Upper lobe of left lung (tissue), 6 donors: ENCODE results near the gene RNASEH2B. TPM values are rescaled to one million over a fixed set of nuclear protein-coding genes. Genes with fewer than 3 reads are reported as not detected.

Experiments used
- ATAC-seq, 2 donors: fragments of 200-7000 bp; cut with Tn5 transposase; one replicate each; pipeline ENCODE4 v1.9.1; 2022; ENCODE audit warnings: mild to moderate bottlenecking in 2 of 2, moderate library complexity in 2 of 2; ENCODE audit not compliant: low FRiP score in 2 of 2
- DNase-seq, 2 donors: peaks; one replicate each; pipeline ENCODE4 v3.0.0-alpha.2; 2019 to 2020
- H3K27ac ChIP-seq, 4 donors: fragments of 200-600 bp; sonication (generic); one replicate each; pipeline ENCODE4 v1.5.1; 2016 to 2019
- H3K27me3 ChIP-seq, 4 donors: fragments of 200-600 bp; sonication (generic); one replicate each; pipeline ENCODE4 v1.5.1; 2017 to 2019
- H3K36me3 ChIP-seq, 4 donors: fragments of 200-600 bp; sonication (generic); one replicate each; pipeline ENCODE4 v1.5.1; 2016 to 2019
- H3K4me1 ChIP-seq, 4 donors: fragments of 200-600 bp; sonication (generic); one replicate each; pipeline ENCODE4 v1.5.1; 2018 to 2019
- H3K4me3 ChIP-seq, 4 donors: fragments of 200-600 bp; sonication (generic); one replicate each; pipeline ENCODE4 v1.5.1; 2017 to 2019; ENCODE audit warnings: mild to moderate bottlenecking in 2 of 4, moderate library complexity in 1 of 4
- H3K9me3 ChIP-seq, 4 donors: fragments of 200-600 bp; sonication (generic); one replicate each; pipeline ENCODE4 v1.5.1; 2018 to 2019
- CTCF ChIP-seq, 6 experiments: fragments of 450-650 bp in 4 of 6; fragments of 200-600 bp in 2 of 6; sonication (generic) in 2 of 6; IDR thresholded peaks; one replicate each; pipeline ENCODE4 v1.5.1; 2016 to 2019; ENCODE audit warnings: antibody characterized with exemption in 6 of 6
- EP300 ChIP-seq, 4 donors: sonication (generic); formaldehyde crosslinking; IDR thresholded peaks; one replicate each; pipeline ENCODE4 v1.5.1; 2017; ENCODE audit warnings: antibody characterized with exemption in 4 of 4, control low read depth in 2 of 4
- POLR2A ChIP-seq, 4 donors: fragments of 450-650 bp; IDR thresholded peaks; one replicate each; pipeline ENCODE4 v1.5.1; 2016 to 2017; ENCODE audit warnings: antibody characterized with exemption in 4 of 4, mild to moderate bottlenecking in 2 of 4
- POLR2AphosphoS5 ChIP-seq, 2 donors: sonication (generic); formaldehyde crosslinking; IDR thresholded peaks; one replicate each; pipeline ENCODE4 v1.5.1; 2017; ENCODE audit warnings: antibody characterized with exemption in 2 of 2
- WGBS, 2 donors: methylation state at CpG; one replicate each; pipeline ENCODE4 v1.1.5; 2017 to 2018; 5-methylcytosine and 5-hydroxymethylcytosine counted together
- total RNA-seq, 6 donors: library from RNA; depleted of rRNA in 4 of 6; stranded (reverse); fragments of >200 nt in 4 of 6; gene quantifications; one replicate each; pipeline versions ENCODE4 v1.1.0 to v1.2.1, GENCODE V29; 2016 to 2021
- donor health status: DM: no; HTN: no; CAD: no; lungs with moderate emphysema.
- donor health status: DM: no; HTN: yes; CAD: no; lungs with severe emphysema.

RNASEH2B gene
- total RNA-seq, 6 donors from 2014 or later = 22.1 to 60.5 (median 38.8) TPM

GRCh38 chr13:50923272-50923671 is 13.7 kb downstream of the RNASEH2B start:
- ATAC-seq = no peak

GRCh38 chr13:50924025-50924424 is 14.4 kb downstream of the RNASEH2B start:
- H3K9me3 ChIP-seq = peaks cover 3 to 29% (median 23%) of the 10 kb centered on the region in 4 donors
- no peaks in the 10 kb centered on the region for H3K36me3 ChIP-seq
- H3K27me3 ChIP-seq = no peaks in the 10 kb centered on the region
- peaks cover 0 to 27% (median 12%) of the 10 kb centered on the region in 4 donors for H3K4me1 ChIP-seq
- no peak overlapping the region for H3K27ac ChIP-seq
- DNase-seq = no peak
- no peak for ATAC-seq
- TF ChIP-seq CTCF (IDR thresholded peaks at IDR 0.05) (no peak), POLR2A (IDR thresholded peaks at IDR 0.05) (no peak), POLR2AphosphoS5 (IDR thresholded peaks at IDR 0.05) (no peak), EP300 (IDR thresholded peaks at IDR 0.05) (no peak)
- no peak overlapping the region for H3K4me3 ChIP-seq

More at GRCh38 chr13:50923272-50923671, 13.7 kb downstream of the RNASEH2B start:
- DNase-seq = no peak
- no peaks in the 10 kb centered on the region for H3K27me3 ChIP-seq
- no peaks in the 10 kb centered on the region for H3K36me3 ChIP-seq
- no peak overlapping the region for H3K27ac ChIP-seq
- WGBS, 2 donors = 95 to 98% methylated on average over 1 of the region's 1 CpG
- H3K4me1 ChIP-seq = peaks cover 0 to 22% (median 10%) of the 10 kb centered on the region in 4 donors
- H3K9me3 ChIP-seq = peaks cover 3 to 29% (median 23%) of the 10 kb centered on the region in 4 donors
- TF ChIP-seq CTCF (IDR thresholded peaks at IDR 0.05) = no peak
- TF ChIP-seq EP300 (IDR thresholded peaks at IDR 0.05) = no peak
- H3K4me3 ChIP-seq = no peak overlapping the region

DNA sequence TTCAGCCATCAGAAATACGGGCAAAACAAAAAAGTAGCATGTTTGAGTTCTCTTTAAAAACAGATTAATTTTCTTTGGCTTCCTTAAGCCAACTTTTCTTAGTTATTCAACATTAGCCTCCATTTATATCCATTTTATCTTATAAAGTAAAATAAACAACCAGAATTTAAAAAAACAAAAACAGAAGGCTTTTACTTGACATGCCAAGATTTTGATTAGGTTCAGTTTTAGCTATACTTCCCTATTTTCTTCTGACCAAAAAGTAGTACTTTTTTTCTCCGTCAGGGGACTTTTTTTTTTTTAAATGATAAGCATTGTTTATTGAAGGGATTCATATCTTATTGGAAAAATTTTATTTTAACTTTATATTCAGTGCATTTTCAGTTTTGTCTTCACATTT is 18.1 kb downstream of the RNASEH2B start:
- TF ChIP-seq POLR2A (IDR thresholded peaks at IDR 0.05) = no peak
- TF ChIP-seq EP300 (IDR thresholded peaks at IDR 0.05) = no peak
- TF ChIP-seq POLR2AphosphoS5 (IDR thresholded peaks at IDR 0.05) = no peak
- TF ChIP-seq CTCF (IDR thresholded peaks at IDR 0.05) = no peak
- peaks cover 3 to 22% (median 20%) of the 10 kb centered on the region in 4 donors for H3K9me3 ChIP-seq
- ATAC-seq = no peak
- WGBS, 2 donors = 74 to 76% methylated on average over 2 of the region's 2 CpGs
- H3K36me3 ChIP-seq = peaks cover 0 to 29% (median 5%) of the 10 kb centered on the region in 4 donors
- no peak overlapping the region for H3K27ac ChIP-seq
- peaks cover 0 to 14% (median 4%) of the 10 kb centered on the region in 4 donors for H3K4me1 ChIP-seq
- no peaks in the 10 kb centered on the region for H3K27me3 ChIP-seq
- DNase-seq = no peak
- H3K4me3 ChIP-seq = no peak overlapping the region

DNA sequence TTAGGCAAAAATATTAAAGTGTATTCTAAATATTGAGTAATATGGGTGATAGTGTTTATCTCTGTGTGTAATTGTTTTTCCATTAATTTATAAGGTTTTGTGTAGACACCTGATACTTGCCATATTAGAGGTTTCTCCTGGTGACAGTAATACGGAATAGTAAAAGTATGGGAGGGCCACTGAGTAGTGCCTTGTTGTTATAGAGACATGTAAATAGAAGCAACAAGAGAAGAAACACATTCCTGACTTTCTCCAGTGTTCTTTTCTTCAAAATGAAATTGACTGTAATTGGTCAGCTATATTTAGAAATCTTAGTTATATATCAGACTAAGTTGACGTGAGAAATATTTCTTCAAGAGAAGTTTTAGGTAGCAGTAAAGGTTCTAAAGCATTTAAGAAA is 18.5 kb downstream of the RNASEH2B start:
- H3K4me1 ChIP-seq = peaks cover 0 to 14% (median 4%) of the 10 kb centered on the region in 4 donors
- ATAC-seq (peak in 1 of 2 donors; percentile 44), DNase-seq (no peak)
- no peak overlapping the region for H3K27ac ChIP-seq
- peaks cover 0 to 32% (median 5%) of the 10 kb centered on the region in 4 donors for H3K36me3 ChIP-seq
- 54 to 56% methylated on average over 2 of the region's 2 CpGs for WGBS, 2 donors
- no peaks in the 10 kb centered on the region for H3K27me3 ChIP-seq
- H3K9me3 ChIP-seq = peaks cover 3 to 18% (median 16%) of the 10 kb centered on the region in 4 donors
- TF ChIP-seq POLR2A (IDR thresholded peaks at IDR 0.05) (no peak), POLR2AphosphoS5 (IDR thresholded peaks at IDR 0.05) (no peak), EP300 (IDR thresholded peaks at IDR 0.05) (no peak), CTCF (IDR thresholded peaks at IDR 0.05) (no peak)
- no peak overlapping the region for H3K4me3 ChIP-seq
